Endothelial cell of umbilical vein (primary cell): ENCODE data around the gene UNC5B. TPM values are rescaled to one million over a fixed set of nuclear protein-coding genes. Genes with fewer than 3 reads are reported as not detected.

ENCODE experiments used
- BruUV-seq: library from RNA; stranded (reverse); fragments of 400-500 nt; replicated peaks from 2 replicates; lab custom pipeline; 2021; lab: Mats Ljungman, UMichigan
- CTCF ChIA-PET: fragments of 300-600, 350-600 bp; sonication (Branson Sonifier 250); formaldehyde crosslinking; loops from one replicate; lab custom pipeline; 2021; ENCODE audit warnings: antibody characterized with exemption, inconsistent platforms; lab: Charles Lee
- POLR2A ChIA-PET: fragments of 300-600, 350-600 bp; sonication (Branson Sonifier 250); formaldehyde crosslinking; loops from one replicate; lab custom pipeline; 2021; ENCODE audit warnings: antibody characterized with exemption, inconsistent platforms; lab: Charles Lee
- DNase-seq: peaks from one replicate; pipeline ENCODE4 v3.0.0-alpha.2; 2011; ENCODE audit warnings: low read depth, low spot score
- FAIRE-seq: peaks from 2 replicates; lab custom pipeline; 2011; peaks lifted over from hg19 to GRCh38; lab: Jason Lieb, UNC
- H2AFZ ChIP-seq: 2 replicates; pipeline ENCODE4 v1.6.0; 2012; ENCODE audit warnings: low read depth, low read length, control low read depth, inconsistent platforms
- H3K27ac ChIP-seq: 2 replicates; pipeline ENCODE4 v1.5.1; 2011; ENCODE audit warnings: low read depth, mild to moderate bottlenecking, control low read depth, low read length, moderate library complexity; ENCODE audit not compliant: insufficient read depth
- H3K27me3 ChIP-seq, 2 experiments: 2 replicates each; pipeline versions ENCODE4 v1.6.0 to v1.6.1; 2011; ENCODE audit warnings: low read length in 2 of 2, mixed read lengths in 1 of 2; ENCODE audit not compliant: control insufficient read depth in 2 of 2, insufficient read depth in 2 of 2
- H3K36me3 ChIP-seq, 2 experiments: 2 replicates in 1 of 2; 3 replicates in 1 of 2; pipeline ENCODE4 v1.5.1; 2011; ENCODE audit warnings: low read length in 2 of 2, mild to moderate bottlenecking in 1 of 2, moderate library complexity in 1 of 2; ENCODE audit not compliant: control insufficient read depth in 2 of 2, insufficient read depth in 2 of 2; ENCODE audit errors: extremely low read depth in 1 of 2
- H3K4me1 ChIP-seq: 3 replicates; pipeline ENCODE4 v1.5.1; 2011; ENCODE audit warnings: mild to moderate bottlenecking, low read length; ENCODE audit not compliant: control insufficient read depth, insufficient read depth; ENCODE audit errors: extremely low read depth
- H3K4me2 ChIP-seq: 2 replicates; pipeline ENCODE4 v1.6.1; 2011; ENCODE audit warnings: low read length, control low read depth, mixed read lengths; ENCODE audit not compliant: insufficient read depth
- H3K4me3 ChIP-seq, 3 experiments: fragments of 200-600 bp in 1 of 3; sonication (generic), shearing (Covaris generic) in 1 of 3; replicated peaks in 1 of 3; 2 replicates each; pipeline ENCODE4 v1.5.1; 2011 to 2016; ENCODE audit warnings: control low read depth in 3 of 3, low read length in 3 of 3, mild to moderate bottlenecking in 2 of 3, inconsistent platforms in 1 of 3, low read depth in 1 of 3, moderate library complexity in 1 of 3; ENCODE audit not compliant: insufficient read depth in 1 of 3
- H3K79me2 ChIP-seq: 2 replicates; pipeline ENCODE4 v1.6.0; 2012; ENCODE audit warnings: low read length, inconsistent platforms; ENCODE audit not compliant: control insufficient read depth, insufficient read depth
- H3K9ac ChIP-seq: replicated peaks from 2 replicates; pipeline ENCODE3; 2011; ENCODE audit warnings: low read length, control low read depth; ENCODE audit not compliant: insufficient read depth; ENCODE audit errors: extremely low read depth
- H3K9me1 ChIP-seq: replicated peaks from 3 replicates; pipeline ENCODE4 v1.6.0; 2011; ENCODE audit warnings: mild to moderate bottlenecking, low read length; ENCODE audit not compliant: control insufficient read depth, insufficient read depth; ENCODE audit errors: extremely low read depth
- H3K9me3 ChIP-seq: replicated peaks from 2 replicates; pipeline ENCODE4 v1.5.1; 2012; ENCODE audit warnings: low read length, inconsistent platforms; ENCODE audit not compliant: control insufficient read depth, insufficient read depth
- H4K20me1 ChIP-seq: replicated peaks from 2 replicates; pipeline ENCODE3; 2011; ENCODE audit warnings: mild to moderate bottlenecking, low read length; ENCODE audit not compliant: control insufficient read depth, insufficient read depth; ENCODE audit errors: extremely low read depth
- CTCF ChIP-seq, 2 donors: IDR thresholded peaks; 1 replicate in 1 of 2; 2 replicates in 1 of 2; pipeline ENCODE4 v1.5.1; 2011; ENCODE audit warnings: low read length in 2 of 2, mild to moderate bottlenecking in 2 of 2, moderate library complexity in 2 of 2, control low read depth in 1 of 2, inconsistent platforms in 1 of 2, low read depth in 1 of 2; ENCODE audit not compliant: insufficient read depth in 1 of 2; ENCODE audit errors: extremely low read depth in 1 of 2
- EZH2 ChIP-seq: IDR thresholded peaks from 2 replicates; pipeline ENCODE4 v1.6.1; 2012; ENCODE audit warnings: borderline replicate concordance, low read depth, mild to moderate bottlenecking, moderate library complexity, low read length, inconsistent platforms; ENCODE audit not compliant: severe bottlenecking
- FOS ChIP-seq: IDR thresholded peaks from 2 replicates; pipeline ENCODE4 v1.6.1; 2011; ENCODE audit warnings: mild to moderate bottlenecking, low read length, moderate library complexity, borderline replicate concordance; ENCODE audit not compliant: insufficient read depth
- GATA2 ChIP-seq: IDR thresholded peaks from 2 replicates; pipeline ENCODE4 v1.7.0; 2011; ENCODE audit warnings: low read depth, mild to moderate bottlenecking, moderate library complexity, mixed read lengths, low read length; ENCODE audit not compliant: insufficient read length, insufficient read depth
- MAX ChIP-seq: IDR thresholded peaks from 2 replicates; pipeline ENCODE4 v1.6.1; 2011; ENCODE audit not compliant: insufficient read depth, insufficient read length
- MYC ChIP-seq: IDR thresholded peaks from one replicate; pipeline ENCODE4 v1.6.1; 2011; ENCODE audit warnings: mild to moderate bottlenecking, low read depth, low read length
- POLR2AphosphoS5 ChIP-seq: IDR thresholded peaks from 2 replicates; pipeline ENCODE4 v1.6.1; 2012; ENCODE audit warnings: low read depth, mild to moderate bottlenecking, control low read depth, low read length, moderate library complexity; ENCODE audit not compliant: insufficient read depth
- dilution Hi-C: fragments of 300-500 bp; cut with MboI; formaldehyde crosslinking; loops from one replicate; pipeline ENCODE4 v1.15.0; 2019; ENCODE audit warnings: low sequenced_read_pairs; ENCODE audit not compliant: extremely low pct_ligation_motif_present
- intact Hi-C: fragments of 100-400 bp; cut with micrococcal nuclease; formaldehyde crosslinking; loops from one replicate; pipeline ENCODE4 v1.10.0; 2022
- polyA plus RNA-seq, 4 experiments: library from polyadenylated mRNA; depleted of rRNA in 3 of 4; stranded (reverse) in 3 of 4; unstranded in 1 of 4; fragments of >200 nt; gene quantifications; 2 replicates each; pipeline versions ENCODE4 v1.2.1 to v1.2.3, GENCODE V29; 2011 to 2012; ENCODE audit warnings: missing spikeins in 1 of 4
- total RNA-seq: library from RNA; stranded (reverse); gene quantifications from 2 replicates; pipeline ENCODE4 v1.2.3, GENCODE V29; 2021

Gene UNC5B
- total and polyA plus RNA-seq, 2 donors (not counting 3 experiments of a cell fraction or from before 2014, with no cell fraction given): 0.39 to 2.5 TPM

GRCh38 chr10:71284544-71285179 is 72.3 kb downstream of the UNC5B start:
- ChIA-PET POLR2A (no interaction called here), CTCF (interaction anchor here (0.6 to 7.6 kb wide), 28 partner anchors 8 to 823 kb away, joined by 3 to 108 read pairs (median 5); partner anchors contain the start of gene UNC5B)
- no peak for DNase-seq
- TF ChIP-seq EZH2: no peak
- no peak for TF ChIP-seq MYC
- TF ChIP-seq MAX: no peak
- no peak for TF ChIP-seq FOS
- TF ChIP-seq GATA2: no peak
- no peak for TF ChIP-seq CTCF (IDR thresholded peaks at IDR 0.05; ENCODE audit: extremely low read depth in 1 of 2, insufficient read depth in 1 of 2, low read depth in 1 of 2, low read length in 2 of 2)
- TF ChIP-seq POLR2AphosphoS5: no peak
- Histone ChIP-seq H3K27me3 (no peaks in the 10 kb centered on the region), H3K4me2 (no peak overlapping the region), H3K4me3 (no peak overlapping the region), H3K9me1 (no peaks in the 10 kb centered on the region), H2AFZ (no peak overlapping the region), H3K4me1 (no peaks in the 10 kb centered on the region), H3K9ac (no peak overlapping the region), H3K9me3 (no peaks in the 10 kb centered on the region), H3K27ac (no peak overlapping the region), H3K36me3 (no peaks in the 10 kb centered on the region), H3K79me2 (no peaks in the 10 kb centered on the region), H4K20me1 (no peaks in the 10 kb centered on the region)
- dilution Hi-C loops: no loop called here
- intact Hi-C loops: loop anchor here (1.0 kb wide), 4 partner anchors 14 to 381 kb away; no protein-coding TSS in a partner anchor
- no TSS peak for BruUV-seq
- no peak for FAIRE-seq
